ENCODE data around the gene TSPAN32. TPM values are rescaled to one million over a fixed set of nuclear protein-coding genes. Genes with fewer than 3 reads are reported as not detected.

Gene TSPAN32
- total RNA-seq, 1 experiment from 2014 or later: 0.39 TPM

DNA sequence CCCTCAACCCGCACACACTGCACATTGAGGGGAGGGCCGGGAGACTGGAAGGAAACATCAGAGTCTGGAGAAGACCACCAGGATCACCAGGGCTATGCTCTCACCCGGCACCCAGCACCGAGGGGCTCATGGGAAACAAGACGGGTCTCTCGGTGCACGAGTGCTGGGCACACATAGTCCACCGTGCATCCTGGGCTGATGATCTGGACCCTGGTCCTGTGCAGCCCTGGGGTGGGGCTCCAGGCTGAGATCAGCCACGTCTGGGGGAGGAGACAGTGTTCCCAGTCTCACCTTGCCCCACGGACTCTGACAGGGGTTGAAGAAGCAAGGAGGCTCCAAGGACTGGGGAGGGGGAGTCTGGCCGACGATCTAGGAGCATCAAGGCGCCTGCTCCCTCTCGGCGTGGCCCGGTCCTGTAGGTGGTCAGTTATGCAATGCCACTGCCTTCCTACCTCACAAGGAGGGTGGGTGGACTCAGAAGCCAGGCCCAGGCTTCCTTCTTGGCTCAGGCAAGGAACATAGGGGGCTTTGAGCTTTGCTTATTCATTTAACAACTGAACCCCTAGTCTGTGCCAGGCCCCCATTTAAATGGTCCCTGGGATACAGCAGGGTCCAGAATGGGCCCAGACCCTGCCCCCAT lies 63.9 kb downstream of the TSPAN32 start:
- Histone ChIP-seq H3K27me3 (replicated peaks) (no peaks in the 10 kb centered on the region), H3K4me3 (no peak overlapping the region), H3K36me3 (no peaks in the 10 kb centered on the region), H3K9me3 (replicated peaks) (no peaks in the 10 kb centered on the region), H3K27ac (no peak overlapping the region), H3K4me1 (replicated peaks) (peaks cover 5% of the 10 kb centered on the region; the same call in 1 of the 2 replicates)
- DNase-seq (ENCODE audit: low read depth in 1 of 2, low spot score in 2 of 2): no peak

- Histone ChIP-seq H3K4me1 (replicated peaks) (peaks cover 5% of the 10 kb centered on the region; the same call in 1 of the 2 replicates), H3K36me3 (no peaks in the 10 kb centered on the region), H3K27ac (no peak overlapping the region), H3K9me3 (replicated peaks) (no peaks in the 10 kb centered on the region), H3K4me3 (no peak overlapping the region), H3K27me3 (replicated peaks) (no peaks in the 10 kb centered on the region)
- no peak for DNase-seq (ENCODE audit: low read depth in 1 of 2, low spot score in 2 of 2)
Measured at GRCh38 chr11:2366276-2366675, 64.5 kb downstream of the TSPAN32 start.

DNA sequence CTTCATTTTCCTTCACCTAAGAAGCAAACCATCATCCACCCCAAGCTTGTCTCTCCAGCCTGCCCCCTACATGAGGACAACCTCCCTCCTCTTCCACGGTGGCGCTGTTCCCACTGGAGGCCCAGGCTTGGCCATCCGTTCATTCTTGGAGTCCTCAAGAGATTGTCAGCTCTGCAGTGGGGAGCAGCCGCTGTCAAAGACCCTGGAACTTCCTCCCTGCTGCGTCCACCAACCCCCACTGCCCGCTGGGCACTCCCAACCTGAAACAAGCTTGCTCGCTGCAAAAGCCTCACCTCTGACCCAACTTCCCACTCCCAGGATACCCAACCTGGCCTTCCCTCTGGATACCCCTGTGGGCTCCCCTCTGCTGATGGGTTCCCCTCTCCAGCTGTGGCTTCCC lies 64.9 kb downstream of the TSPAN32 start:
- Histone ChIP-seq H3K4me3 (no peak overlapping the region), H3K9me3 (replicated peaks) (no peaks in the 10 kb centered on the region), H3K27me3 (replicated peaks) (no peaks in the 10 kb centered on the region), H3K27ac (no peak overlapping the region), H3K36me3 (no peaks in the 10 kb centered on the region), H3K4me1 (replicated peaks) (peaks cover 5% of the 10 kb centered on the region; the same call in 1 of the 2 replicates)
- no peak for DNase-seq (ENCODE audit: low read depth in 1 of 2, low spot score in 2 of 2)

DNA sequence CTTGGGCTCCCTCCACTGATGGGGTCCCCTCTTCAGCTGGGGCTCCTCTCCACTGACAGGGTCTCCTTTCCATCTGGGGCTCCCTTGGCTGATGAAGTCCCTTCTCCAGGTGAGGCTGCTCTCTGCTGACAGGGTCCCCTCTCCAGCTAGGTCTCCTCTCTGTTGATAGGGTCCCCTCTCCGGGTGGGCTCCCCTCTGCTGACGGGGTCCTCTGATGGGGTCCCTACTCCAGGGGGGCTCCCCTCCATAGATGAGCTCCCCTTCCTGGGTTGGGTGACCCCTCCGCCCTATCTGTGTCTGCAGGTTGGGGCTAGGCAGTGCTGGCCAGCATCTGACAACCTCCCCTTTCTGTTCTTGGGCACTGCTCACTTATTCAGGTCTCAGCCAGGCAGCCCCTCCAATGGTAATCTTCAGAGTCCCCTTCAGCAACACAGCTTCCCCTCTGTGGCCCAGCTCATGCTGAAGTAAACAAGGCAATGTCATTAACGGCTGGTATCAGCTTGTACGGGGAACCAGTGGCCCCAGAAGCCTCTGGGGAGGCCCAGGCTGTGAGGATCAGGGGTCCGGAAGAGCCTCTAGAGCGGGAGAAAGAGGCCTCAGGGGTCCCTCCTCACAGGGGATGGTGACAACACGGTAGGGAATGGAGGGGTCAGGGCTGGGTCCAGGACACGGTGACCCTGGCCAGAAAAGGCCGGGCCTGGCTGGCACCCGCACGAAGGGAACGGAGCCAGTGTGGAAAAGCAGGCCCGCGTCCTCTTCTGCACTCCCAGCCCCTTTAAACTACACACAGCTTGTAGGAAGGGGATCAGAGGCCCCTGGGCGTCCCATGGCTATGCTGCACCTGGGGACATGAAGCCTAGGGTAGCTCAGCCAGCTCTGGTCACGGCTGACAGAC lies 65.7 kb downstream of the TSPAN32 start:
- DNase-seq (ENCODE audit: low read depth in 1 of 2, low spot score in 2 of 2): no peak
- H3K4me1 ChIP-seq (replicated peaks): peaks cover 5% of the 10 kb centered on the region; the same call in 1 of the 2 replicates
- H3K27me3 ChIP-seq (replicated peaks): no peaks in the 10 kb centered on the region
- no peak overlapping the region for H3K27ac ChIP-seq
- no peaks in the 10 kb centered on the region for H3K36me3 ChIP-seq
- H3K4me3 ChIP-seq: no peak overlapping the region
- no peaks in the 10 kb centered on the region for H3K9me3 ChIP-seq (replicated peaks)

Other genes with a start within 250 kb of the TSPAN32 start
- gene IGF2, start 162.6 kb upstream of the TSPAN32 start, total RNA-seq (2014; rRNA removed; shearing (Covaris generic)): 29.7 and 31.5 TPM in 2 replicates
- not detected in 2 replicates for gene INS, start 140.8 kb upstream of the TSPAN32 start, total RNA-seq (2014; rRNA removed; shearing (Covaris generic))
- not detected in 2 replicates for gene TH, start 130.2 kb upstream of the TSPAN32 start, total RNA-seq (2014; rRNA removed; shearing (Covaris generic))
- gene ASCL2, start 31.4 kb upstream of the TSPAN32 start, total RNA-seq (2014; rRNA removed; shearing (Covaris generic)): not detected in 2 replicates
- gene C11orf21, start 95 bp upstream of the TSPAN32 start, total RNA-seq (2014; rRNA removed; shearing (Covaris generic)): 0.11 TPM in 1 of 2 replicates, not detected in the other
- gene CD81, start 75.3 kb downstream of the TSPAN32 start, total RNA-seq (2014; rRNA removed; shearing (Covaris generic)): 140 and 219 TPM in 2 replicates
- gene TSSC4, start 98.7 kb downstream of the TSPAN32 start, total RNA-seq (2014; rRNA removed; shearing (Covaris generic)): 120 and 128 TPM in 2 replicates
- not detected in 2 replicates for gene TRPM5, start 142.5 kb downstream of the TSPAN32 start, total RNA-seq (2014; rRNA removed; shearing (Covaris generic))
- gene KCNQ1, start 143.0 kb downstream of the TSPAN32 start, total RNA-seq (2014; rRNA removed; shearing (Covaris generic)): not detected in 2 replicates

Measured in SJSA1 (cell line).